Esophagus squamous epithelium (tissue), 4 donors: ENCODE data around the gene PLEKHH2.

Experiments
- POLR2A ChIP-seq, 4 donors: fragments of 450-650 bp; IDR thresholded peaks; one replicate each; pipeline ENCODE4 v1.6.1; 2017; ENCODE audit warnings: antibody characterized with exemption in 4 of 4, mild to moderate bottlenecking in 4 of 4, moderate library complexity in 3 of 4
- TF ChIP-seq, protein P1 (sequence below), 6 experiments: fragments of 450-650 bp in 4 of 6; fragments of 200-600 bp in 2 of 6; sonication (generic) in 2 of 6; IDR thresholded peaks; one replicate each; pipeline ENCODE4 v1.5.1; 2016 to 2019; ENCODE audit warnings: antibody characterized with exemption in 6 of 6, mild to moderate bottlenecking in 4 of 6, moderate library complexity in 4 of 6

GRCh38 chr2:43737097-43737854, 100.2 kb downstream of the PLEKHH2 start:
- TF ChIP-seq POLR2A (IDR thresholded peaks at IDR 0.05): no peak
- TF ChIP-seq, protein P1, sequence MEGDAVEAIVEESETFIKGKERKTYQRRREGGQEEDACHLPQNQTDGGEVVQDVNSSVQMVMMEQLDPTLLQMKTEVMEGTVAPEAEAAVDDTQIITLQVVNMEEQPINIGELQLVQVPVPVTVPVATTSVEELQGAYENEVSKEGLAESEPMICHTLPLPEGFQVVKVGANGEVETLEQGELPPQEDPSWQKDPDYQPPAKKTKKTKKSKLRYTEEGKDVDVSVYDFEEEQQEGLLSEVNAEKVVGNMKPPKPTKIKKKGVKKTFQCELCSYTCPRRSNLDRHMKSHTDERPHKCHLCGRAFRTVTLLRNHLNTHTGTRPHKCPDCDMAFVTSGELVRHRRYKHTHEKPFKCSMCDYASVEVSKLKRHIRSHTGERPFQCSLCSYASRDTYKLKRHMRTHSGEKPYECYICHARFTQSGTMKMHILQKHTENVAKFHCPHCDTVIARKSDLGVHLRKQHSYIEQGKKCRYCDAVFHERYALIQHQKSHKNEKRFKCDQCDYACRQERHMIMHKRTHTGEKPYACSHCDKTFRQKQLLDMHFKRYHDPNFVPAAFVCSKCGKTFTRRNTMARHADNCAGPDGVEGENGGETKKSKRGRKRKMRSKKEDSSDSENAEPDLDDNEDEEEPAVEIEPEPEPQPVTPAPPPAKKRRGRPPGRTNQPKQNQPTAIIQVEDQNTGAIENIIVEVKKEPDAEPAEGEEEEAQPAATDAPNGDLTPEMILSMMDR (IDR thresholded peaks at IDR 0.05): no peak
